Effector CD4-positive, alpha-beta T cell (primary cell): ENCODE results near the gene GPR63.

Experiments
- DNase-seq: peaks from one replicate; pipeline ENCODE4 v3.0.0-alpha.2; 2020

GPR63 gene

DNA sequence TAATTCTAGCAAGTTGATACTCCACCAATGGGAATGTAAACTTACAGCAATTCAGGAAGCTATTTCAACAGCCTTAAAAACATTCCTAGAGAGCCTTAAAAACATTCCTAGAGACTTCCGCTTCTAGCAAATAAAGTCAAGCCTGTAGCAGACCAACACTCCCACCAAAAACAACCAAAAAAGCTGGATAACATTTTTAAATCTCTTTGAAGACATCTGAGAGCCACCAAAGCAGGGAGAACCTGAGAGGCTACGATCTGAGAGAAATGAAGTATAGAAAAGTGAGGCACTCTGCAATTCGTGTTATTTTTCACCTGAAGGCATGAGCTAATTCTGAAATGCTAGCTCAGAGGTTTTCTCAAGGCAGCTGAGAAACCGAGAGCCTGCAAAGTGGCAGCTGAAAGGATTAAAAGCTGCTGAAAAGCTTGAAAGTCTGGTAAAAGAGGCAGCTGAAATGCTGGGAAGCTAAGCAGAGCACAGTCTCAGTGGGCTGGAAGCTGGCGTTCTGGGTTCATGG lies 20.9 kb downstream of the GPR63 start:
- no peak for DNase-seq

DNA sequence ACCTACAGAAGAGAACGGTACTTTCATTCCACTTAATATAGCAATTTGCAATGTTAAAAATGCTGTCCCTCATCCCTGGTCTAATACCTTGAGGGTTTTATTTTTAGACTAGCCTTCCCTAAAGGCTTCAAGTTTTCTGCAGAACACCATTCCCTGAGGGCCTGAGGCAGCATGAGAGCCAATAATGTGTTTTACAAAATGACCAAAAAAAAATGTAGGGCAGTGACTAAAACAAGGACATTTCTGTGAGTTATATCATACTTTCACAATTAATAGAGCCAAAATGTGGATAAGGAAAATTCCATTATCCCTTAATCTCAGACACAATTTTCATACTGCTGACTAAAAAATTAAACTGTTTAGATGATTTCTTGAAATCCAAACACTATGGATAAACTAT lies 22.7 kb downstream of the GPR63 start:
- no peak for DNase-seq

DNA sequence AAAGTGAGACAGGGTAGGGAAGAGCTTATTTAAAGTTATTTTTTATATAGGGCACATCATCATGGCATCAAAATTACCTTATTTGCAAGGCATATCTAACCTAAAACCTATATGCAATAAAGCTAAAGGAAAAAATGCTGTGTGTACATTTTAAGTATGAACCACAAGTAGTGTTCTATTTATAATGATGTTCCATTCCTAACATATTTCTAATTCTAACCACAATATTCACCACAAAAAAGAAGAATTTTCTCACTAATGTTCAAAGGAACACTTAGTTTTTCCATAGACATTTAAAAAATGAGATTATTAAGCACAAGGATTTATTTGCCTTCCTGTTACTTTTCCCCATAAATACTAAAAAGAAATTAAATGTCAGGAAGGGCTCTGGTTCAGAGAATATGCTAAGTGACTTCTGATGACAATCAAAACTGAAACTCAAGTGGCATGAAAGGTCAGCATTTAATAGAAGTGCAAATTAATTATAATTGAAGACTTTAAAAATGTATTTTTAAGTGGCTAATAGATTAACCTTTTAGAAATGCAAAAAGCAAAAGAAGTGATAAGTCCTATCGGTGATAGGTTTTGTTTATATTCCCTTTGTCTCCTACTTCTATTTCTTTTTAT lies 25.1 kb downstream of the GPR63 start:
- no peak for DNase-seq

DNA sequence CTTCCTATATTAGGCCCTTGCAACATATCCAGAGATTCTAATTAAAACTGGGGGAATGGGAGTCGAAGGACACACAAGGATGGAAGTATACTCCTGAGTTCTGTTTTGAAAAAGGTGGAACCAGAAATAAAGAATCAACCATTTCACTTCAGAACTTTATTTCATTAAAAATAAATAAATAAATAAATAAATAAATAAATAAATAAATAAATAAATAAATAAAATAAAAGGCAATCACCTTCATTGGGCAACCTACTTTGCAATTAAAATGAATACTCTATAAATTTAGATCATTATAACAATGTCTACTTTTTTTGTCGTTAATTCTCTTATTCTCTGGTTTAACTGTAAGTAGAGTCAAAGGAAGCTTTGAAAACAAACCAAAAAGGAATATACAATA lies 25.6 kb downstream of the GPR63 start:
- DNase-seq: no peak

DNA sequence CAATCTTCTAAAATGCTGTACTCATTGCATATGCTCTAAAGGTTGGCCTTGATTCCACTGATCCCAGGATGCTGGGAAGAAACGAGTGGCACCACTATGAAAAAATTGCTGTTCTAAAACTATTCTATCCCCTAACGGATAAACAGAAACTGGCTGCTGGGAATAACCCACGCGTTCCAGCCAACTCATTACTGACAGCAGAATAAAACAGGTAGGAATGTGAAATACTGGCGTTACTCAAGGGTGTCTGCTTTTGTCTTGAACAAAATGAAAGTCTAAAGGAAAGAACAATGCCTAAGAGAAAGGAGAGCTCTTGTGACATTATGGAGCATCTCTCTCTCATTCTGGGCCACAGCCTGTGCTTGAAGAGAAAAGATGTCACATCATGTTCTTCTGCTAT lies 26.1 kb downstream of the GPR63 start:
- DNase-seq: no peak

DNA sequence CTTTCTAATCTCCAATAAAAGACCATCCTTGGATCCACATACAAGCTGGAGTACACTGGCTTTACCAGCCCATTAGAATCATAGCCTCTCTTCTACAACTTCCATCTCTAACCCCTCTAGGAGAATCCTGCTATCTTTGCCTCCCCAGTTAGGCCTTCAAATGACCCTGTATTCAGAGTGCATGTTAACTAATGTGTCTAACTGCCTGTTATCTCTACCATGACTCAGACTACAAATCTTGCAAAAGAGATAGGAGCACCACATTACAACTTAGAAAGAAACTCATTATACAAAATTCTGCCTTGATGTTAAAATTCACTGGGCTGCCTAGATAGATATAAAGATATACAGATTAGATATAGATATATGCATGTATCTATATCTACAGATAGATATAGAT lies 28.2 kb downstream of the GPR63 start:
- no peak for DNase-seq

DNA sequence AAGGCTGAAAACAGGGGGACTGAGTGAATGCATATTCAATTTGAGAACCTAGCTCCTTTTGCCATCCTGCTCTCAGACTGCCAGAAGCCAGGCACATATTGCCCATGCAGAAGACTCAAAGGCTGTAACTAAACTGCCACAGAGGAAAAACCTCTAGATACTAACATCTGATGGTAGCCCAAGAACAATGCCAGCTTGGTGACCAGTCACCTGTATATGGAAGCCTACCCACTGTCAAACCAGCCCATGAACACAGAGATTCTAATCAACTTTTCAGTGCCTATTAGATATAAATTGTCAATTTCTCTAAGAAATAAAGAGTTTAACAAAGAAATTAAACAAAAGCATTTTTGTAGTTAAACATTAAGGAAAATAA lies 34.2 kb downstream of the GPR63 start:
- DNase-seq: no peak

DNA sequence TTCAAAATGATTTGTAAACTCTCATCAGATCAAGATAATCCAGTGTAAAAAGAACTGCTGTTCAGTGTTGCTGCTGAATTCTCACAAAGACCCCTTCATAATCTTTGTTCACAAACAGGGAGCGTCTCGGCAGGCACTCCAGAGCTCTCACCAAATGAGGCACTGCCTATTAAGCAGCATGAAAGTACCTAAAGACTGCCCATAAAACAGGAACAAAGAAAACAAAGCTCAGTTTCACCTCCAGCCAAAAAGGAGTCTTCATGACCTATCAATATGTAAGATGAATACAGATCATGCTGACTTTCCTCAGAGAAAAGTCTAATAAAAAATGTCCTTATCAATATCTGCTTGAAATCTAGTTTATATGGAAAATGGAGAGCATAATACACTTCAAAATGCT lies 41.8 kb downstream of the GPR63 start:
- no peak for DNase-seq

DNA sequence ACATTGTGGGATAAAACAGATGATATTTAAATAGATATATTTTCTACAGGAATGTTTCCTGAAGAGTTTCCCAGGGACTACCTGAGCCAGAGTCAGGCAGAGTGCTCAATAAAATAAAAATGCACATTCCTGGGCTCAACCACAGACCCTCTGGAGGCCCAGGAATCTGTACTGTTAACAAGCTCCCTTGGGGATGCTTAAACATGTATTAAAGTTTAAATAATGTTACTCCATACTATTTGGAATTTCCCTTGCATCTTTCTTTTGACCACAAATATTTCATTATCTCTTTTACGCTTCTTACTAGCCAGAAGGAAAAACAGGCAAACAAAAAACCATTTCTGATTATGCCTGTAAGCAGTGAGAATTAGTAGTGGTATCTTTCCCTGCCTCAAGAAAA lies 42.3 kb downstream of the GPR63 start:
- no peak for DNase-seq

DNA sequence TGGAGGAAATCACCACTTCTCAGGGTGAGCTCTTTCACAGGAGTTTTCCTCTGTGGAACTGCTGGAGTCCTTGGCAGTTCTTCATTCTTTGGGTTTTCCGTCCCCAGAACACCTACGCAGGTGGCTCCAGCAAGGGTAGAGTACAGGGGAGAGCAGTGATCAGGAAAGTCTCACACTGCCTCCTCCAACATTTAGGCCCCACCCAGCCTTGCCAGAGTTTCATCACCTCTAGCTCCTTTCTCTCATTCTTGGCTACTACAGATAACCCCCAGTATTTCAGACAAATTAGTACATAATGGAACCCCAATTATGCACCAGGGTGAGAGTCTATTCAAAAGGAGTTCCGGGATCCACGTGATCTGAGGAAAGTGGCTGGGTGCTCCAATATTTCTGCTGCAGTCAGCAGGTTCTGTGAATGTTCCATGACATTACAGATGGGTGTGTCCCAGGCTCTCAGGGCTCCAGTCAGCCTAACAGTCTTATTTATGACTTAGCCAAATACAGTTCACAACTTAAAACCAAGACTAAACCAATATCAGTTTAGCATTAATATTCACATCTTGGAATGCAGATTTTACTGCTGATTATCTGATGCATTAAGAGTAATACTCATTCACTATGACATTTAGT lies 44.6 kb downstream of the GPR63 start:
- no peak for DNase-seq

DNA sequence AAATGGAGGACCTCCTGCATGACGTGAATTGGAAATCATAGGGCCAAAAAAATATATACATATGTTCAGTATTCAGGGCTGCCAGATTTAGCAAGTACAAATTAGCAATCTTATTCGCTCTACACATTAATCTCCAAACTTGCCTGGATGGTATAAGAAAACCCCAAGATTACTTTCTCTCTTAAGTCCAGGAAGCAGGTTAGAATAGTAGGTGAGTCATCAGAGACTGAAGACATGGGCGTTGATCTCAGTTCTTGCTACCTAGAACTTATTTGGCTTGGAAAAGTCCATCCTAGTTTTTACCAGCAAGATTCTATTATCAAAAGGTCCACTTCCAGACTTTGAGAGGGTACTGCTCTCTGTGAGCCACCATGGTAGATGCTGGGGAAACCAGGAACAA lies 47.4 kb downstream of the GPR63 start:
- no peak for DNase-seq

DNA sequence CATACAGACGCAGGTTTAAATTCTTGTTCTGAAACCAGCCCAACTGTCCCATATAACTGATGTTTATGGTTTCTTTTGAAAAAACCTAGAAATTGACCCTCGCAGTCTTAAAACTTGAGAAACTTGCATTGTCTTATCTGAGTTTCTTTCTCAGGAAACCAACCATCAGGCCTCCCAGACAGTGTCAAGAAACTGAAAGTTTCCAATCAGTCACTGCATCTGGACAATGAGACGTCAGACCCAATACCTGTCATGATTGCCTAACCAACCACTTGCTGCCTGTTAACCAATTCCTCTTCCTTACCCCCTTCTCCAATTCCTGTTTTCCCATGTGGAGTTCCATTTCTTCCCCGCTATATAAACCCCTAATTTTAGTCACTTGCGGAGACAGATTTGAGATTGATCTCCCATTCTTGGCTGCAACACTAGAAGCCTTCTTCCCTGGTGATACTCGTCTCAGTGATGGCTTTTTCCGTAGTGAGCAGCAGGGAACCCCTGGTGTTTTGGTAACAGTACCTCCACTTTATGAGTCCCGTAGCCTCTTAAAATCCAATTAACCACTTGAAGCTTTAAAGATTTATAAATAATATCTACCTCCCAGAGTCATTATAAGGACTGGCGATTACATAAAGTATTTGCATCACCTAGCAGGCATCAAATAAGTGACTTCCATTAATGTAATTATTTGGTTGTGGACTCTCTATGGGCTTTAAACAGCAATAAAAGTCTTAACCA lies 49.3 kb downstream of the GPR63 start:
- no peak for DNase-seq

DNA sequence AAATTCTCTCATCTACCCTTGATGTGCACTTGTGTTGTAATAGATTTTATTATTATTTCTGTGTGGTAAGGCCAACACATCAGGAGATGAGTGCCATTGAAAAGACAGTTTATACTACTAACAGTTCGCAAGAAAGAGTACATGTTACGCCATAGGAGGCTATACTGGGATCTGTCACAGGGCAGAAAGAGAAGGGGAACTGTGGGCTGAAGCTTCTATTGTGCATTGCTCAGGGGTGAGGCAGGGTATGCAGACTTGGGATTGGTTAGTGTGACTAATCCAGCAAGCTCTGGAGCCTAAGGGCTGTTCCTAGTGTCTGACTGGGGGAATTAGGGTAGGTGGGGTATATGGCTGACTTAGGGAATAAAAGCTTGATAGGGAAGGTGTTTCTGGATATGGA lies 50.9 kb downstream of the GPR63 start:
- no peak for DNase-seq

DNA sequence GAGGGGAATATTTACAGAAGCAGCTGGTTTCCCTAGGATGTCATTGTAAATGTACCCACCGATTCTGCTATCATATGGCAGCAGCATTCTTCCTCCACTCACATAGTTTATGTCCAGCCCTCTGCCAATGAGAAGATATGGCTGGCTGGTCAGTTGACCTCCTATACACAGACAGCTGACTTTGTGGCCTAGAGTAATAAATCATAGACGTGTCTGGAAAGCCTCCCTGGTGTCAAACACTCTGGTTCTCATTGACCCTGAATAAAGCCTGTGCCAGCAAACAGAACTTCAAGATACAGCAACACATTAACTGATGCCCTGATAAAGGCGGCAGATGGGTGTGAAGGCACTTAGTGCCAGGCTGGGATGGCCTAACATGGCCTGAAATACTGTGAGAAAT lies 52.6 kb downstream of the GPR63 start:
- DNase-seq: no peak

DNA sequence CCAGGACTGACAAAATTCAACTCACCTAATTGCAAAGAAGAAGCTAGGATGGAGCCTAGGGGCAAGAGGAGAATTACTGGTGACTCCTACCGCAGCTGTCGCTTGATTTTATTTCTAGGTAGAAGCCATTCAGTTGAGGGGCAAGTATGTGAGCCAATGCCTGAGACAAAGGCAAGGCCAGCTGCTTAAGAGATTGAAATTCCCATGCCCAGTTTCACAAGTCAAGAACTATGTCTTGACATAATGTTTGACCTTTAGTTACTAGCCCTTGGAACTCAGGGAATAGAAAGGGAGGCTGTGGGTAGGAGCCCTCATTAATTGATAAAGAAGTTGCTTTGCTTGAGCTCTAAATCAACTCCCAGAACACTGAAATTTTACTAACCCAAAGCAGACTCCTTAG lies 54.0 kb downstream of the GPR63 start:
- no peak for DNase-seq

DNA sequence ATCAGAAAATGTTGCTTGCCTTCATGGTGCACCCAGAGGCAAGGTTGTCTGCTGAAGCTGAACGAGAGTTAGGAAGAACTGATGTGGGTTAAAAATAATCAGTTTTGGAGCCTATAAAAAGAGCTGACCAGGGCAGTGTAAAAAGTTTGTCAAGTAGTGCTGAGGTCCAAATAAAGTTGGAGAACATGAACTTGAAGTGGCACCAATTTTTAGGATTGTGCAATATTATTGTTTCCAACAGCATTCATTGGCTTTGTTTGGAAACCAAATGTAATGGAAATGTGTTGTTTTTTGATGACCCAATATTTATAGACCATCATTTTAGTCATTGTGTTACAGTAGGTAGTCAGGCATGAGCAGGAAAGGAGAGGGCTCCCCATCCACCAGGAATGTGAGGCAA lies 55.7 kb downstream of the GPR63 start:
- DNase-seq: no peak

DNA sequence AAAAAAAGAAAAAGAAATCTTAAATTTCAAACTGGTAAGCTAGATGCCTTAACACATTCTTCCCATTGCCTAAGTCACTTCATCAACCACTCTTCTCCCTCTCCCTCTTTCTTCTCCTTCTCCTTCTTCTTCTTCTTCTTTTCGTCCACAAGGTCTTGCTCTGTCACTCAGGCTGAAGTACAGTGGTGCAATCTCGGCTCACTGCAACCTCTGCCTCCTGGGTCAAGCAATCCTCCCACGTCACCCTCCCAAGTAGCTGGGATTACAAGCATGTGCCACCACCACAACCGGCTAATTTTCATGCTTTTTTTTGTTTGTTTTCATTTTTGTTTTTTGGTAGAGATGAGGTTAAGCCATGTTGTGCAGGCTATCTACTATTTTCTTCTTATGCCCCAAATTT lies 60.2 kb downstream of the GPR63 start:
- DNase-seq: no peak

DNA sequence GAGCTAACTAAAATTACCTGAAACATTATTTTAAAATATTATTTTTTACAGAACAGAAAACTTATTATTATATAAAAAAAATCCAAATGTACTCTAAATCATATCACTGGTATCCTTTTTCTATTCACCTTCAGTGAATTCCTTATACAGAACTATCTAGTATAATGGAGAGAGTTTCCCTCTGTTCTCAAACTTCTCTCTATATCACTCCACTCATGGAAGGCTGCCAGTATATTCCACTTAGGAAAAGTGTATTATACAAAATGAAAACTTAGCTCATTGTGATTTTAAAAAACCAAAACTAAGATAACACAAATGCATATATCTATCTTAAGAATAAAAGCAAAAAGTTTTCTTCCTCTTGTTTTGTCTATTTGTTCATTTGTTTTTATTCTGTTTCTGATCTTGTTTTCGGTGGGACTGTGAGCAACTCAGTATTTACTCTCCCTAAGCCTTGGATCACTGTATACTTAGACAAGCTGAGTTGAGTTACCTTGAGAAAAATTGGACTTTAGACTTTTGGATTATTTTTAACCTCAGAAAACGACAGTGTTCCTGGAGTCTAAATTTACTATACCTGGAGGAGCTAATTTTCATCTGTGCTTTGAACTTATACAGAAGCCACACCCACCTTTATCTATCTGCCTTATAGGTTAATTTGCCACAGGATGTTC lies 61.4 kb downstream of the GPR63 start:
- no peak for DNase-seq

DNA sequence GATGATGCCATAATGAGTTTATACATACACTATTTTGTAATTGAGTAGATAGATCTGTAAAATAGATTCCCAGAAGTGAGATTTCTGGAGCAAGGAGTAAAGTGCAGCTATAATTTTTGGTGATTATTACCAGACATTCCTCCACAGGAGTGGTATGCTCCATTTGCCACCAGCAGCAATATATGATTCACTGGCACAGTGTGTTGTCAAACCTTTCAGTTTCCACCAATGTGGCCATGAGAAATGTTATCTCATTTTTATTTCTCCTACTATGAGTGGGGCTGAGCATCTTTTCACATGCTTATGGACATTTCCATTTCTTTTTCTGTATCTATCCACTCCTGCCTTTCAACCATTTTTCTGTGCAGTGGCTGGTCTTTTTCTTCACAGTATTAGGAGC lies 70.5 kb downstream of the GPR63 start:
- no peak for DNase-seq

DNA sequence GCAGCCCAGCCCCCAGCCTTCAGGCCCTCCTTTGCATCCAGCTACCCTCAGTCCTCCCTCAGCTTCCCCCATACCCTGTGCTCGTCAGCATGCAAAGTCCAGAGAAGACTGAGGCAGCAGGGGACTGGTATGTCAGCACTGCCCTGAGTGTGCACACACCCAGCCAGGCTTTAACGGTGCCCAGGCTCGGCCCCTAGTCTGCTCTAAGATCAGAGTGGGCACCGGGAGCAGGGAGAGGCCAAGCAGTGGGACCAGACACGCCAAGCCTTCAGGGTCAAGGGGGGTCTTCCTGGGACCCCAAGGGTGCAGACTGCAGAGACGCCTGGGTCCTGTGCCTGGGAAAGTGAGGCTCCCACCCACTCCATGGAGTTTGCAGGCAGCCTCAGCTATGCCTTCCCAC lies 74.7 kb downstream of the GPR63 start:
- no peak for DNase-seq

DNA sequence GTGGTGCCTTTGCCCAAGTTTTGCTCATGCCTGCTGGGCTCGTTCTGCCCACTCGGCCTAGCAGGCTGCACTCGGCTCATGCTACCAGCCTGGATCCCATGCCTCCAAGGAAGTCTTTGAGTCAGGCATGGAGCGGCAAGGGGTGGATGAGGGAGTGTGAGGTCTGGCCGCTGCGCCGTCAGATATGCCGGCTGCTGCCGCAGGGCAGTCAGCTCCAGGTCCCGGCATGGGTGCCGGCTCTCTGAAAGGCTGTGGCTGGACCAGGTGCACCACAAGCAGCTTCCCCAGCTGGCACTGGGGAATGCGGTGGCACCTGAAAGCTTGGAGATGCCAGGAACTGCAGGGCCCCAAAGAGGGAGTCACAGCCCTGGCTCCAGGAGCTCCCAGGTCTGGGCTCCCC lies 75.5 kb downstream of the GPR63 start:
- DNase-seq: no peak

DNA sequence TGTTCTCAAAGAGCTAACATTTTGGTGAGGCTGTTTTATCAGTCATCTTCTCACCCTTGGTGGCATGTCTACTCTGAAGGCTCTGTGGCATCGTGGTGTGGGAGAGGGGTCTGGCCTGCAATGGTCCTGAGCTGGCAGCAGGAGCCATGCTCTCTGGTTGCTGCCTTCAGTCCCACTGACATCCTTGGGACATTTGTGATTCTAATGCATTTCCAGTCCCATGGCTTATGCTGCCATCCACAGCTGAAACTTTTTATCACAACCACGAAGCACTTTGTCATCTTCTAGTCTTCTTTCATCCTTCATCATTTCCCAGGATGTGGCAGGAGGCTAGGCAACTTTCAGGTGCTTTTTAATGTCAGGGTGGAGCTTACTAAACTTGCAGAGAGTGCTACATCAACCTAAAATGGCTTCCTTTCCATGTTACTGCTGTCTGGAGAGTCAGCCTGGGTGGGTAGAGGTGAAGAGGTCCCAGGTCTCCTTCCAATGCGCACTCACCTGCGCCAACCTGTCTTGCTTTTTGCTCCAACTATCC lies 77.1 kb downstream of the GPR63 start:
- DNase-seq: no peak

DNA sequence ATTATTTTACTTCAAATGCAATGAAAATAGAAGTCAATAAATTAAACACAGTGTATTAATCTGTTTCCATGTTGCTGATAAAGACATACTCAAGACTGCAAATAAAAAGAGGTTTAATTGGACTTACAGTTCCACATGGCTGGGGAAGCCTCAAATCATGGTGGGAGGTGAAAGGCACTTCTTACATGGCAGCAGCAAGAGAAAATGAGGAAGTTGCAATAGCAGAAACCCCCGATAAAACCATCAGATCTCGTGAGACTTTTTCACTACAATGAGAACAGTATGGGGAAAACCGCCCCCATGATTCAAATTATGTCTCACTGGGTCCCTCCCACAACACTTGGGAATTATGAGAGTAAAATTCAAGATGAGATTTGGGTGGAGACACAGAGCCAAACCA lies 82.2 kb downstream of the GPR63 start:
- DNase-seq: no peak

DNA sequence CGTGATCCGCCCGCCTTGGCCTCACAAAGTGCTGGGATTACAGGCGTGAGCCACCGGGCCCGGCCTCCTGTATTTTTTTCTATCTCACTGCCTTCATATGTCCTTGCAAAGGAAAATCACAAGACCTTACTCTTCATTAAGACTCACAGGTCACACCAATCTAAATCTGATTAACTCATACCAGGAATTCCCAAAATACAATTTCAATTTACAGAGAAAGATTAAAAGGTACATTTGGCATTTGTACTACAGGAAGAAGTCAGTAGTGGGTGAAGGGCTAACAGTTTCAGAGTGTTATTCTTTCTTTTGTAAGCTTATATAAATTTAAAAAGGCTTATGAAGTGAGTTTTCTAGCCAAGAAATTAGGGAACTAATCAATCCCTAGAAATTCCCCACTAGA lies 87.4 kb downstream of the GPR63 start:
- DNase-seq: no peak
